Subcutaneous abdominal adipose tissue (tissue), 5 donors: Measurements from ENCODE around the gene C22orf42.
"Not testable (repeated sequence)": the region's sequence is repeated elsewhere in the genome, so short reads cannot be mapped to it uniquely, and the experiment has no call there.

Experiments used
- H3K27ac ChIP-seq: one replicate; pipeline ENCODE4 v1.7.0; 2013; ENCODE audit warnings: low read depth, mild to moderate bottlenecking, inconsistent platforms, low read length, moderate library complexity
- H3K27me3 ChIP-seq, 5 donors: one replicate each; pipeline ENCODE4 v1.7.0; 2013; ENCODE audit warnings: low read length in 5 of 5, inconsistent platforms in 1 of 5; ENCODE audit not compliant: control insufficient read depth in 5 of 5, insufficient read depth in 4 of 5
- H3K36me3 ChIP-seq, 5 donors: one replicate each; pipeline ENCODE4 v1.7.0; 2013; ENCODE audit warnings: low read length in 5 of 5; ENCODE audit not compliant: control insufficient read depth in 5 of 5, insufficient read depth in 5 of 5
- H3K4me1 ChIP-seq, 5 donors: one replicate each; pipeline ENCODE4 v1.7.0; 2013; ENCODE audit warnings: low read length in 5 of 5, mild to moderate bottlenecking in 3 of 5, moderate library complexity in 1 of 5; ENCODE audit not compliant: control insufficient read depth in 5 of 5, insufficient read depth in 5 of 5
- H3K4me3 ChIP-seq, 5 donors: one replicate each; pipeline ENCODE4 v1.7.0; 2013; ENCODE audit warnings: low read length in 5 of 5, low read depth in 1 of 5
- H3K9ac ChIP-seq, 5 donors: one replicate each; pipeline ENCODE4 v1.7.0; 2013; ENCODE audit warnings: low read length in 5 of 5, mild to moderate bottlenecking in 4 of 5, moderate library complexity in 3 of 5
- H3K9me3 ChIP-seq, 5 donors: one replicate each; pipeline ENCODE4 v1.7.0; 2013; ENCODE audit warnings: low read length in 5 of 5; ENCODE audit not compliant: control insufficient read depth in 5 of 5
- donor health status: healthy.
- donor health status: healthy.
- donor health status: healthy.
- donor health status: healthy.
- donor health status: healthy.

The C22orf42 gene

DNA sequence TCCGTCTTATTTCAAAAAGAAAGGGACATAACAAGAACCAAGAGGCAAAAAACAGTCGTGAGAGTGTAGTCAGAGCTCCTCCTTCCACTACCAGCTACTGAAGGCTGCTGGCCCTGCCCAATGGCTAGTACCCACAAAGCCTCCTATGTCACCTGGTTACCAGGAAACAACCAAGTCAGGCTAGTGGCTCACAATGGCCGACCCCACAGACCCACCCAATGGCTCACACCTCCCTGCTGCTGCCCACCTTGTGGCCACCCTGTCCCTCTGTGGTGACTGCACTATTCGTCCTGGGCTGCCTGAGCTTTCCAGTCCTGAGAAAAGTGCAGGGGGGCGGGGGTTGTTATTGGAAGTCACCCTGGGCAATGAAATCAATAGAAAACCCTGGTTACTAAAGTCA lies 1.5 kb downstream of the C22orf42 start:
- H3K36me3 ChIP-seq, H3K4me3 ChIP-seq, H3K27me3 ChIP-seq, H3K27ac ChIP-seq, H3K9me3 ChIP-seq, H3K9ac ChIP-seq, H3K4me1 ChIP-seq: not testable (repeated sequence)

GRCh38 chr22:32154727-32155126 lies 4.4 kb downstream of the C22orf42 start:
- H3K9ac ChIP-seq, H3K9me3 ChIP-seq, H3K27ac ChIP-seq, H3K4me3 ChIP-seq, H3K27me3 ChIP-seq, H3K36me3 ChIP-seq, H3K4me1 ChIP-seq: not testable (repeated sequence)

DNA sequence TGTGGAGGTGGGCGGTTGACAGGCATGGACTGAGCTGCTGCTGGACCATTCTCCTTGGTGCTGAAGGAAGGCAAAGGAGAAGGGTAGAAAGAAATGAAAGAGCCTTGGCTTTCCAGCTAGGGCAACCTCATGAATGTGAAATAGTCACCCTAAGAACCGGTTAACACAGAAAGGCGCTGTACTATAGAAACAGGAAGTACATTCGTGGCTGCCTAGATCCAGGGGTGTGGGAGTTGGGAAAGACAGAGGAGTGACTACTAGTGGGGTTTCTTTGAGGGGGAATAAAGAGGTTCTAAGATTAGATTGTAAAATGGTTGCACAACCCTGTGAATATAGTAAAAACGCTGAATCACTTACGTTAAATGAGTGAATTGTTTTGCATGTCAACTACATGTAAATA lies 7.5 kb downstream of the C22orf42 start:
- H3K36me3 ChIP-seq, H3K27me3 ChIP-seq, H3K9me3 ChIP-seq, H3K27ac ChIP-seq, H3K9ac ChIP-seq, H3K4me1 ChIP-seq, H3K4me3 ChIP-seq: not testable (repeated sequence)

DNA sequence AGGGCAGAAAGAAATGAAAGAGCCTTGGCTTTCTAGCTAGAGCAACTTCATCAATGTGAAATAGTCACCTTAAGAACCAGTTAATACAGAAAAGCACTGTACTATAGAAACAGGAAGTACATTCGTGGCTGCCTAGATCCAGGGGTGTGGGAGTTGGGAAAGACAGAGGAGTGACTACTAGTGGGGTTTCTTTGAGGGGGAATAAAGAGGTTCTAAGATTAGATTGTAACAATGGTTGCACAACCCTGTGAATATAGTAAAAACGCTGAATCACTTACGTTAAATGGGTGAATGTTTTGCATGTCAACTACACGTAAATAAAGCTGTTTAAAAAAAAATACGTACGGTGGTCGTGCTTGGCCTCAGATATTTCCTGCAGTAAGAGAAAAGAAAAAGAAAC lies 8.5 kb downstream of the C22orf42 start:
- H3K9me3 ChIP-seq, H3K9ac ChIP-seq, H3K27ac ChIP-seq, H3K27me3 ChIP-seq, H3K4me3 ChIP-seq, H3K36me3 ChIP-seq, H3K4me1 ChIP-seq: not testable (repeated sequence)

DNA sequence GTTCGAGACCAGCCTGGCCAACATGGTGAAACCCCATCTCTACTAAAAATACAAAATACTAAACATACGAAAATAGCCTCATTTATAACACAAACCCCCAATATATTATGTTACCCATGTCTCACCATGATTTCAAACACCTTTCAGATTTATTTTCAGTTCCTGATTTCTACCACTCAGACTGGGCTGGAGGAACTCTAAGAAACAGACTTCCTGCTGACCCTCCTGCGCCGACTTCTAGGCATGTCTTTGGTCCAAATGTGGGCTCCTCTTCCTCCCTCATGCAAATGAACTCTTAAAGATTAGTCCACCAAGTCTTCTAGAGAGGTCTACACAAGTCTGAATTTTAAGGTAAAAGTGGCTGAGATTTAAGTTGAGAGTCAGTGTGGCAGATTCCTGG lies 10.7 kb downstream of the C22orf42 start:
- not testable (repeated sequence) for H3K9ac ChIP-seq, H3K9me3 ChIP-seq, H3K4me1 ChIP-seq, H3K36me3 ChIP-seq, H3K27ac ChIP-seq, H3K4me3 ChIP-seq, H3K27me3 ChIP-seq

- H3K4me1 ChIP-seq, H3K9ac ChIP-seq, H3K9me3 ChIP-seq, H3K4me3 ChIP-seq, H3K27ac ChIP-seq, H3K27me3 ChIP-seq, H3K36me3 ChIP-seq: not testable (repeated sequence)
Observed at GRCh38 chr22:32147128-32147527, 12.0 kb downstream of the C22orf42 start.

- Histone ChIP-seq H3K36me3 (no peaks in the 10 kb centered on the region), H3K9ac (no peak overlapping the region), H3K9me3 (no peaks in the 10 kb centered on the region), H3K4me3 (no peak overlapping the region), H3K4me1 (peaks cover 0 to 7% (median 3%) of the 10 kb centered on the region in 5 donors), H3K27ac (no peak overlapping the region), H3K27me3 (no peaks in the 10 kb centered on the region)
Observed at GRCh38 chr22:32144496-32145274, 14.4 kb downstream of the C22orf42 start.

DNA sequence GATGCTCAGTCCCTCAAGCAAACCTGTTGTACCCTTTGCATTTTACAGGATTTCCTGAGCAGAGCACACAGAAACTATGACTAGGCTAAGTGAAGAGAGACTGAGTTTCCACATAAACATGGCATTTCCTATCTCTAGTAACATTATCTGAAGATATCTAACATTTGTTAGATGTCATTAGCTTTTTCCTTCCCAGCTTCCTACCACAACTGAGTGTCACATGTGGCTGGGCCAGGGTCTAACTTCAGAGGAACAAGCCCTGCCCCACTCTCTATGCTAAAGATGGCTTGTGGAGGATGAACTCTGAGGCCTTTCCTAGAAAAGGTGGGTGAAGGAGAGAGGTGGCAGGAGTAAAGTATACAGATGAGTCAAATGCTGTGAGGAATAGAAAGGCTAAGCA lies 16.5 kb downstream of the C22orf42 start:
- Histone ChIP-seq H3K9ac (no peak overlapping the region), H3K27ac (no peak overlapping the region), H3K4me1 (peaks cover 0 to 7% (median 4%) of the 10 kb centered on the region in 5 donors), H3K27me3 (no peaks in the 10 kb centered on the region), H3K4me3 (no peak overlapping the region), H3K9me3 (no peaks in the 10 kb centered on the region), H3K36me3 (no peaks in the 10 kb centered on the region)

GRCh38 chr22:32140688-32141087 lies 18.4 kb downstream of the C22orf42 start:
- H3K9me3 ChIP-seq, H3K27me3 ChIP-seq, H3K4me3 ChIP-seq, H3K9ac ChIP-seq, H3K27ac ChIP-seq, H3K36me3 ChIP-seq: not testable (repeated sequence)
- H3K4me1 ChIP-seq: peaks cover 0 to 13% (median 4%) of the 10 kb centered on the region in 5 donors

GRCh38 chr22:32138576-32138975 lies 20.5 kb downstream of the C22orf42 start:
- not testable (repeated sequence) for H3K36me3 ChIP-seq, H3K9me3 ChIP-seq, H3K27me3 ChIP-seq, H3K4me1 ChIP-seq, H3K4me3 ChIP-seq, H3K27ac ChIP-seq, H3K9ac ChIP-seq
